ENCODE measurements around the gene TM7SF2. TPM values are rescaled to one million over a fixed set of nuclear protein-coding genes. Genes with fewer than 3 reads are reported as not detected.

Gene TM7SF2
- total and polyA plus RNA-seq, 2 of the 13 experiments (the other 11 are each of a cell fraction or from before 2014, with no cell fraction given) = 56.0 to 66.9 TPM

DNA sequence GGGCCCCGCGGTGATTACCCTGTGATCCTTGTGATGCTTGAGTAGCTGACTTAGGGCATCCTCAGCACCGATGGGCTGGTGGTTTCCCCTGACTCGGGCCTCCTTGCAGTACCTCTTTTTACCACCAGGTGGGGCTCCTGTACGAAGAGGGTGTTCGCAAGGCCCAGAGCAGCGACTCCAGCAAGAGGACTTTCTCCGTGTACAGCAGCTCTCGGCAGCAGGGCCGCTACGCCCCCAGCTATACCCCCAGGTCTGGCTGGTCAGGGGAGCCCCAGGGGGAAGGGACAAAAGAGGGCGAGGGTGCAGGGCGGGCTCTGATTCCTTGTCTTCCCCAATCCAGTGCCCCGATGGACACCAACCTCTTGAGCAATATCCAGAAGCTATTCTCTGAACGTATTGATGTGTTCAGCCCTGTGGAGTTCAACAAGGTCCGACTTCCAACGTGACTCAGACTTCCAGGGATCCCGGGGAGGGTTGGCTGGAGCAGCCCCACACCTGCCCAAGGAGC lies 1.3 kb upstream of the TM7SF2 start (continued):
- TF ChIP-seq, protein P1, sequence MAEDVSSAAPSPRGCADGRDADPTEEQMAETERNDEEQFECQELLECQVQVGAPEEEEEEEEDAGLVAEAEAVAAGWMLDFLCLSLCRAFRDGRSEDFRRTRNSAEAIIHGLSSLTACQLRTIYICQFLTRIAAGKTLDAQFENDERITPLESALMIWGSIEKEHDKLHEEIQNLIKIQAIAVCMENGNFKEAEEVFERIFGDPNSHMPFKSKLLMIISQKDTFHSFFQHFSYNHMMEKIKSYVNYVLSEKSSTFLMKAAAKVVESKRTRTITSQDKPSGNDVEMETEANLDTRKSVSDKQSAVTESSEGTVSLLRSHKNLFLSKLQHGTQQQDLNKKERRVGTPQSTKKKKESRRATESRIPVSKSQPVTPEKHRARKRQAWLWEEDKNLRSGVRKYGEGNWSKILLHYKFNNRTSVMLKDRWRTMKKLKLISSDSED (CRISPR knock-in tag; IDR thresholded peaks at IDR 0.05) = no peak
- no peak for TF ChIP-seq MIXL1 (CRISPR knock-in tag; IDR thresholded peaks at IDR 0.05)
- no peak for TF ChIP-seq NFYB (CRISPR knock-in tag; IDR thresholded peaks at IDR 0.05)
- TF ChIP-seq, protein P2, sequence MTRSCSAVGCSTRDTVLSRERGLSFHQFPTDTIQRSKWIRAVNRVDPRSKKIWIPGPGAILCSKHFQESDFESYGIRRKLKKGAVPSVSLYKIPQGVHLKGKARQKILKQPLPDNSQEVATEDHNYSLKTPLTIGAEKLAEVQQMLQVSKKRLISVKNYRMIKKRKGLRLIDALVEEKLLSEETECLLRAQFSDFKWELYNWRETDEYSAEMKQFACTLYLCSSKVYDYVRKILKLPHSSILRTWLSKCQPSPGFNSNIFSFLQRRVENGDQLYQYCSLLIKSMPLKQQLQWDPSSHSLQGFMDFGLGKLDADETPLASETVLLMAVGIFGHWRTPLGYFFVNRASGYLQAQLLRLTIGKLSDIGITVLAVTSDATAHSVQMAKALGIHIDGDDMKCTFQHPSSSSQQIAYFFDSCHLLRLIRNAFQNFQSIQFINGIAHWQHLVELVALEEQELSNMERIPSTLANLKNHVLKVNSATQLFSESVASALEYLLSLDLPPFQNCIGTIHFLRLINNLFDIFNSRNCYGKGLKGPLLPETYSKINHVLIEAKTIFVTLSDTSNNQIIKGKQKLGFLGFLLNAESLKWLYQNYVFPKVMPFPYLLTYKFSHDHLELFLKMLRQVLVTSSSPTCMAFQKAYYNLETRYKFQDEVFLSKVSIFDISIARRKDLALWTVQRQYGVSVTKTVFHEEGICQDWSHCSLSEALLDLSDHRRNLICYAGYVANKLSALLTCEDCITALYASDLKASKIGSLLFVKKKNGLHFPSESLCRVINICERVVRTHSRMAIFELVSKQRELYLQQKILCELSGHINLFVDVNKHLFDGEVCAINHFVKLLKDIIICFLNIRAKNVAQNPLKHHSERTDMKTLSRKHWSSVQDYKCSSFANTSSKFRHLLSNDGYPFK (CRISPR knock-in tag; IDR thresholded peaks at IDR 0.05; ENCODE audit: borderline replicate concordance) = 0 out of 2 replicates have a peak, but pooled peaks have one; percentile 48
- TF ChIP-seq ZFP90 (CRISPR knock-in tag; IDR thresholded peaks at IDR 0.05; ENCODE audit: borderline replicate concordance) = 0 out of 2 replicates have a peak, but pooled peaks have one; percentile 36
- TF ChIP-seq, protein P3, sequence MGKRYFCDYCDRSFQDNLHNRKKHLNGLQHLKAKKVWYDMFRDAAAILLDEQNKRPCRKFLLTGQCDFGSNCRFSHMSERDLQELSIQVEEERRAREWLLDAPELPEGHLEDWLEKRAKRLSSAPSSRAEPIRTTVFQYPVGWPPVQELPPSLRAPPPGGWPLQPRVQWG (CRISPR knock-in tag; IDR thresholded peaks at IDR 0.05; ENCODE audit: borderline replicate concordance, low read depth) = no peak
- TF ChIP-seq ZFAT (CRISPR knock-in tag; conservative IDR thresholded peaks at IDR 0.05) = no peak
- peak; percentile 49; the same call in 1 of the 2 replicates for TF ChIP-seq ZFY (CRISPR knock-in tag; IDR thresholded peaks at IDR 0.05)
- TF ChIP-seq GABPB1 (CRISPR knock-in tag; IDR thresholded peaks at IDR 0.05) = peak; percentile 37; the same call in 1 of the 2 replicates
- 0 out of 2 replicates have a peak, but pooled peaks have one; percentile 19 for TF ChIP-seq KAT8 (CRISPR knock-in tag; IDR thresholded peaks at IDR 0.05)
- no peak for TF ChIP-seq MYC (CRISPR knock-in tag; IDR thresholded peaks at IDR 0.05; ENCODE audit: borderline replicate concordance)
- peak; percentile 32 for TF ChIP-seq XRCC5 (optimal IDR thresholded peaks at IDR 0.05; ENCODE audit: low read length)
- TF ChIP-seq HDAC1 (CRISPR knock-in tag; IDR thresholded peaks at IDR 0.05) = no peak
- TF ChIP-seq SP4 (CRISPR knock-in tag; IDR thresholded peaks at IDR 0.05) = no peak
- TF ChIP-seq MZF1 (CRISPR knock-in tag; IDR thresholded peaks at IDR 0.05; ENCODE audit: borderline replicate concordance) = no peak
- TF ChIP-seq, protein P4, sequence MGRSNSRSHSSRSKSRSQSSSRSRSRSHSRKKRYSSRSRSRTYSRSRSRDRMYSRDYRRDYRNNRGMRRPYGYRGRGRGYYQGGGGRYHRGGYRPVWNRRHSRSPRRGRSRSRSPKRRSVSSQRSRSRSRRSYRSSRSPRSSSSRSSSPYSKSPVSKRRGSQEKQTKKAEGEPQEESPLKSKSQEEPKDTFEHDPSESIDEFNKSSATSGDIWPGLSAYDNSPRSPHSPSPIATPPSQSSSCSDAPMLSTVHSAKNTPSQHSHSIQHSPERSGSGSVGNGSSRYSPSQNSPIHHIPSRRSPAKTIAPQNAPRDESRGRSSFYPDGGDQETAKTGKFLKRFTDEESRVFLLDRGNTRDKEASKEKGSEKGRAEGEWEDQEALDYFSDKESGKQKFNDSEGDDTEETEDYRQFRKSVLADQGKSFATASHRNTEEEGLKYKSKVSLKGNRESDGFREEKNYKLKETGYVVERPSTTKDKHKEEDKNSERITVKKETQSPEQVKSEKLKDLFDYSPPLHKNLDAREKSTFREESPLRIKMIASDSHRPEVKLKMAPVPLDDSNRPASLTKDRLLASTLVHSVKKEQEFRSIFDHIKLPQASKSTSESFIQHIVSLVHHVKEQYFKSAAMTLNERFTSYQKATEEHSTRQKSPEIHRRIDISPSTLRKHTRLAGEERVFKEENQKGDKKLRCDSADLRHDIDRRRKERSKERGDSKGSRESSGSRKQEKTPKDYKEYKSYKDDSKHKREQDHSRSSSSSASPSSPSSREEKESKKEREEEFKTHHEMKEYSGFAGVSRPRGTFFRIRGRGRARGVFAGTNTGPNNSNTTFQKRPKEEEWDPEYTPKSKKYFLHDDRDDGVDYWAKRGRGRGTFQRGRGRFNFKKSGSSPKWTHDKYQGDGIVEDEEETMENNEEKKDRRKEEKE (IDR thresholded peaks at IDR 0.05) = no peak
- TF ChIP-seq ZNF607 (CRISPR knock-in tag; IDR thresholded peaks at IDR 0.05; ENCODE audit: borderline replicate concordance) = no peak
- TF ChIP-seq, protein P5, sequence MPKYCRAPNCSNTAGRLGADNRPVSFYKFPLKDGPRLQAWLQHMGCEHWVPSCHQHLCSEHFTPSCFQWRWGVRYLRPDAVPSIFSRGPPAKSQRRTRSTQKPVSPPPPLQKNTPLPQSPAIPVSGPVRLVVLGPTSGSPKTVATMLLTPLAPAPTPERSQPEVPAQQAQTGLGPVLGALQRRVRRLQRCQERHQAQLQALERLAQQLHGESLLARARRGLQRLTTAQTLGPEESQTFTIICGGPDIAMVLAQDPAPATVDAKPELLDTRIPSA (CRISPR knock-in tag; IDR thresholded peaks at IDR 0.05; ENCODE audit: borderline replicate concordance) = 0 out of 2 replicates have a peak, but pooled peaks have one; percentile 9
- TF ChIP-seq CEBPB (IDR thresholded peaks at IDR 0.05; ENCODE audit: borderline replicate concordance, low read depth, low read length) = peak; percentile 83
- TF ChIP-seq SMYD3 (CRISPR knock-in tag; IDR thresholded peaks at IDR 0.05) = no peak
- TF ChIP-seq SMC3 (IDR thresholded peaks at IDR 0.05; ENCODE audit: low read length) = peak; percentile 74
- TF ChIP-seq EP300 (IDR thresholded peaks at IDR 0.05; ENCODE audit: low read depth in 2 of 2, low read length in 2 of 2) = no peak
- TF ChIP-seq EP300 (CRISPR knock-in tag; IDR thresholded peaks at IDR 0.05; ENCODE audit: borderline replicate concordance) = no peak
- no peak for TF ChIP-seq ZNF296 (CRISPR knock-in tag; conservative IDR thresholded peaks at IDR 0.05)

All from HepG2 (cell line).